ENCODE results near the gene LHX6. TPM values are rescaled to one million over a fixed set of nuclear protein-coding genes. Genes with fewer than 3 reads are reported as not detected.

The LHX6 gene
- total and polyA plus RNA-seq, 9 of the 15 experiments (the other 6 are each of a cell fraction or from before 2014, with no cell fraction given) = 2.8 to 16.3 (median 7.9) TPM

GRCh38 chr9:122213102-122213588, 15.6 kb downstream of the LHX6 start (continued):
- TF ChIP-seq THRA (IDR thresholded peaks at IDR 0.05) (no peak), SRF (CRISPR knock-in tag; IDR thresholded peaks at IDR 0.05) (0 out of 4 replicates have a peak, but pooled peaks of 1 of the 2 experiments have one; percentile 7)
- TF ChIP-seq, protein P1, sequence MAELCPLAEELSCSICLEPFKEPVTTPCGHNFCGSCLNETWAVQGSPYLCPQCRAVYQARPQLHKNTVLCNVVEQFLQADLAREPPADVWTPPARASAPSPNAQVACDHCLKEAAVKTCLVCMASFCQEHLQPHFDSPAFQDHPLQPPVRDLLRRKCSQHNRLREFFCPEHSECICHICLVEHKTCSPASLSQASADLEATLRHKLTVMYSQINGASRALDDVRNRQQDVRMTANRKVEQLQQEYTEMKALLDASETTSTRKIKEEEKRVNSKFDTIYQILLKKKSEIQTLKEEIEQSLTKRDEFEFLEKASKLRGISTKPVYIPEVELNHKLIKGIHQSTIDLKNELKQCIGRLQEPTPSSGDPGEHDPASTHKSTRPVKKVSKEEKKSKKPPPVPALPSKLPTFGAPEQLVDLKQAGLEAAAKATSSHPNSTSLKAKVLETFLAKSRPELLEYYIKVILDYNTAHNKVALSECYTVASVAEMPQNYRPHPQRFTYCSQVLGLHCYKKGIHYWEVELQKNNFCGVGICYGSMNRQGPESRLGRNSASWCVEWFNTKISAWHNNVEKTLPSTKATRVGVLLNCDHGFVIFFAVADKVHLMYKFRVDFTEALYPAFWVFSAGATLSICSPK (IDR thresholded peaks at IDR 0.05; ENCODE audit: borderline replicate concordance) = 0 out of 2 replicates have a peak, but pooled peaks have one; percentile 83
- TF ChIP-seq, protein P2, sequence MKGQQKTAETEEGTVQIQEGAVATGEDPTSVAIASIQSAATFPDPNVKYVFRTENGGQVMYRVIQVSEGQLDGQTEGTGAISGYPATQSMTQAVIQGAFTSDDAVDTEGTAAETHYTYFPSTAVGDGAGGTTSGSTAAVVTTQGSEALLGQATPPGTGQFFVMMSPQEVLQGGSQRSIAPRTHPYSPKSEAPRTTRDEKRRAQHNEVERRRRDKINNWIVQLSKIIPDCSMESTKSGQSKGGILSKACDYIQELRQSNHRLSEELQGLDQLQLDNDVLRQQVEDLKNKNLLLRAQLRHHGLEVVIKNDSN (CRISPR knock-in tag; IDR thresholded peaks at IDR 0.05) = peak; percentile 29; the same call in 1 of the 2 replicates
- TF ChIP-seq, protein P3, sequence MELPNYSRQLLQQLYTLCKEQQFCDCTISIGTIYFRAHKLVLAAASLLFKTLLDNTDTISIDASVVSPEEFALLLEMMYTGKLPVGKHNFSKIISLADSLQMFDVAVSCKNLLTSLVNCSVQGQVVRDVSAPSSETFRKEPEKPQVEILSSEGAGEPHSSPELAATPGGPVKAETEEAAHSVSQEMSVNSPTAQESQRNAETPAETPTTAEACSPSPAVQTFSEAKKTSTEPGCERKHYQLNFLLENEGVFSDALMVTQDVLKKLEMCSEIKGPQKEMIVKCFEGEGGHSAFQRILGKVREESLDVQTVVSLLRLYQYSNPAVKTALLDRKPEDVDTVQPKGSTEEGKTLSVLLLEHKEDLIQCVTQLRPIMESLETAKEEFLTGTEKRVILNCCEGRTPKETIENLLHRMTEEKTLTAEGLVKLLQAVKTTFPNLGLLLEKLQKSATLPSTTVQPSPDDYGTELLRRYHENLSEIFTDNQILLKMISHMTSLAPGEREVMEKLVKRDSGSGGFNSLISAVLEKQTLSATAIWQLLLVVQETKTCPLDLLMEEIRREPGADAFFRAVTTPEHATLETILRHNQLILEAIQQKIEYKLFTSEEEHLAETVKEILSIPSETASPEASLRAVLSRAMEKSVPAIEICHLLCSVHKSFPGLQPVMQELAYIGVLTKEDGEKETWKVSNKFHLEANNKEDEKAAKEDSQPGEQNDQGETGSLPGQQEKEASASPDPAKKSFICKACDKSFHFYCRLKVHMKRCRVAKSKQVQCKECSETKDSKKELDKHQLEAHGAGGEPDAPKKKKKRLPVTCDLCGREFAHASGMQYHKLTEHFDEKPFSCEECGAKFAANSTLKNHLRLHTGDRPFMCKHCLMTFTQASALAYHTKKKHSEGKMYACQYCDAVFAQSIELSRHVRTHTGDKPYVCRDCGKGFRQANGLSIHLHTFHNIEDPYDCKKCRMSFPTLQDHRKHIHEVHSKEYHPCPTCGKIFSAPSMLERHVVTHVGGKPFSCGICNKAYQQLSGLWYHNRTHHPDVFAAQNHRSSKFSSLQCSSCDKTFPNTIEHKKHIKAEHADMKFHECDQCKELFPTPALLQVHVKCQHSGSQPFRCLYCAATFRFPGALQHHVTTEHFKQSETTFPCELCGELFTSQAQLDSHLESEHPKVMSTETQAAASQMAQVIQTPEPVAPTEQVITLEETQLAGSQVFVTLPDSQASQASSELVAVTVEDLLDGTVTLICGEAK (IDR thresholded peaks at IDR 0.05) = peak; percentile 29; the same call in 1 of the 2 replicates
- TF ChIP-seq, protein P3 (CRISPR knock-in tag; IDR thresholded peaks at IDR 0.05) = no peak

Measured in K562 (cell line).